OCI-LY7 (cell line): ENCODE data around the gene ATP5F1E. TPM values are rescaled to one million over a fixed set of nuclear protein-coding genes. Genes with fewer than 3 reads are reported as not detected.

Source experiments
- BruUV-seq: library from RNA; stranded (reverse); fragments of 400-500 nt; replicated peaks from 2 replicates; lab custom pipeline; 2021; lab: Mats Ljungman, UMichigan
- CTCF ChIA-PET: fragments of 300-600 bp; sonication (Branson Sonifier 250); formaldehyde crosslinking; loops from one replicate; lab custom pipeline; 2022; ENCODE audit warnings: antibody characterized with exemption; ENCODE audit not compliant: unreplicated experiment; lab: Charles Lee
- POLR2A ChIA-PET: fragments of 300-600 bp; sonication (Branson Sonifier 250); formaldehyde crosslinking; loops from one replicate; lab custom pipeline; 2022; ENCODE audit warnings: antibody characterized with exemption; lab: Charles Lee
- DNase-seq: peaks from one replicate; pipeline ENCODE4 v3.0.0-alpha.2; 2015; ENCODE audit warnings: low spot score
- H2AFZ ChIP-seq: fragments of 200-600 bp; sonication (generic), shearing (Covaris generic); 2 replicates; pipeline ENCODE4 v1.6.1; 2014; ENCODE audit warnings: mild to moderate bottlenecking, antibody characterized with exemption, low read length, moderate library complexity
- H3K27ac ChIP-seq: fragments of 200-600 bp; sonication (generic); 2 replicates; pipeline ENCODE4 v1.5.1; 2014; ENCODE audit warnings: mixed run types, low read depth, mild to moderate bottlenecking, moderate library complexity, low read length, inconsistent platforms; ENCODE audit not compliant: poor library complexity, severe bottlenecking
- H3K36me3 ChIP-seq: fragments of 200-600 bp; sonication (generic); 2 replicates; pipeline ENCODE4 v1.6.1; 2014; ENCODE audit warnings: mild to moderate bottlenecking, antibody characterized with exemption, low read length, moderate library complexity, mixed read lengths; ENCODE audit not compliant: insufficient read depth
- H3K4me1 ChIP-seq: fragments of 200-600 bp; sonication (generic); 2 replicates; pipeline ENCODE4 v1.5.1; 2014; ENCODE audit warnings: mild to moderate bottlenecking, low read length; ENCODE audit not compliant: insufficient read depth, poor library complexity, severe bottlenecking
- H3K4me2 ChIP-seq: fragments of 200-600 bp; sonication (generic); 2 replicates; pipeline ENCODE4 v1.6.1; 2014; ENCODE audit warnings: mild to moderate bottlenecking, low read length
- H3K4me3 ChIP-seq: fragments of 200-600 bp; sonication (generic); 2 replicates; pipeline ENCODE4 v1.5.1; 2014; ENCODE audit warnings: mild to moderate bottlenecking, low read depth, low read length; ENCODE audit not compliant: poor library complexity, severe bottlenecking
- H3K79me2 ChIP-seq: fragments of 200-600 bp; sonication (generic); 2 replicates; pipeline ENCODE4 v1.6.1; 2016; ENCODE audit warnings: low read depth, mild to moderate bottlenecking, low read length, moderate library complexity, mixed read lengths; ENCODE audit not compliant: insufficient read depth
- H3K9me2 ChIP-seq: fragments of 200-600 bp; sonication (generic); 2 replicates; pipeline ENCODE4 v1.6.1; 2016; ENCODE audit warnings: mild to moderate bottlenecking, low read length, mixed read lengths; ENCODE audit not compliant: insufficient read depth
- H3K9me3 ChIP-seq: fragments of 200-600 bp; sonication (generic); 2 replicates; pipeline ENCODE4 v1.6.1; 2014; ENCODE audit warnings: mild to moderate bottlenecking, mixed run types, low read length, mixed read lengths
- H4K20me1 ChIP-seq: fragments of 200-600 bp; sonication (generic); 2 replicates; pipeline ENCODE4 v1.6.1; 2014; ENCODE audit warnings: mild to moderate bottlenecking, antibody characterized with exemption, low read length, moderate library complexity, mixed read lengths; ENCODE audit not compliant: insufficient read depth
- CTCF ChIP-seq: fragments of 200-600 bp; sonication (generic); conservative IDR thresholded peaks from 2 replicates; pipeline ENCODE4 v1.5.1; 2014; ENCODE audit warnings: mild to moderate bottlenecking, antibody characterized with exemption, low read length, moderate library complexity, mixed read lengths
- EZH2phosphoT487 ChIP-seq: fragments of 200-600 bp; sonication (generic); IDR thresholded peaks from 2 replicates; pipeline ENCODE4 v1.6.1; 2018; ENCODE audit warnings: low read depth, borderline replicate concordance, mild to moderate bottlenecking, mixed run types, antibody characterized with exemption, low read length, moderate library complexity, mixed read lengths
- intact Hi-C: fragments of 100-400 bp; cut with micrococcal nuclease; formaldehyde crosslinking; loops from one replicate; pipeline ENCODE4 v1.10.0; 2022; ENCODE audit not compliant: unreplicated experiment
- total RNA-seq, 2 experiments: library from RNA; depleted of rRNA in 1 of 2; stranded (reverse); fragments of >200 nt in 1 of 2; shearing (Covaris generic) in 1 of 2; gene quantifications; 2 replicates each; pipeline ENCODE4 v1.2.3, GENCODE V29; 2014 to 2022

Gene ATP5F1E
- total RNA-seq, 2 experiments from 2014 or later = 42.4 to 67.2 TPM

GRCh38 chr20:59002874-59003399 is 29.2 kb downstream of the ATP5F1E start:
- no peak overlapping the region for H3K27ac ChIP-seq
- no TSS peak for BruUV-seq
- CTCF ChIA-PET = no interaction called here
- H4K20me1 ChIP-seq = no peaks in the 10 kb centered on the region
- POLR2A ChIA-PET = interaction anchor here (0.8 to 0.9 kb wide), 2 partner anchors 11 to 15 kb away, joined by 3 read pairs; no protein-coding TSS in a partner anchor
- H3K4me1 ChIP-seq = peaks cover 41% of the 10 kb centered on the region
- peaks cover 50% of the 10 kb centered on the region for H3K36me3 ChIP-seq
- H3K9me3 ChIP-seq = no peaks in the 10 kb centered on the region
- TF ChIP-seq EZH2phosphoT487 (no peak), CTCF (no peak)
- H2AFZ ChIP-seq = no peak overlapping the region
- H3K79me2 ChIP-seq = peaks cover 19% of the 10 kb centered on the region; the same call in 1 of the 2 replicates
- intact Hi-C loops = loop anchor here (10.0 kb wide), 1 partner anchor 162 kb away; the partner anchor contains the start of gene ZNF831
- no peak overlapping the region for H3K4me2 ChIP-seq
- H3K9me2 ChIP-seq = no peaks in the 10 kb centered on the region
- H3K4me3 ChIP-seq = no peak overlapping the region
- no peak for DNase-seq

GRCh38 chr20:59002388-59002787 is 29.7 kb downstream of the ATP5F1E start:
- H3K9me3 ChIP-seq = no peaks in the 10 kb centered on the region
- peaks cover 19% of the 10 kb centered on the region; the same call in 1 of the 2 replicates for H3K79me2 ChIP-seq
- H3K9me2 ChIP-seq = no peaks in the 10 kb centered on the region
- no peak overlapping the region for H2AFZ ChIP-seq
- CTCF ChIA-PET = no interaction called here
- BruUV-seq = no TSS peak
- intact Hi-C loops = loop anchor here (10.0 kb wide), 1 partner anchor 162 kb away; the partner anchor contains the start of gene ZNF831
- no peak overlapping the region for H3K4me3 ChIP-seq
- no peak for DNase-seq
- peaks cover 36% of the 10 kb centered on the region for H3K4me1 ChIP-seq
- H3K36me3 ChIP-seq = peaks cover 56% of the 10 kb centered on the region
- H3K27ac ChIP-seq = no peak overlapping the region
- H4K20me1 ChIP-seq = no peaks in the 10 kb centered on the region
- H3K4me2 ChIP-seq = no peak overlapping the region
- POLR2A ChIA-PET = interaction anchor here (0.9 kb wide), 1 partner anchor 15 kb away, joined by 3 read pairs; no protein-coding TSS in a partner anchor
- TF ChIP-seq CTCF = no peak
- no peak for TF ChIP-seq EZH2phosphoT487
